ENCODE results near the gene FAM135A. TPM values are rescaled to one million over a fixed set of nuclear protein-coding genes. Genes with fewer than 3 reads are reported as not detected.

The FAM135A gene
- total RNA-seq, 1 donor from 2014 or later, result 10.6 TPM

DNA sequence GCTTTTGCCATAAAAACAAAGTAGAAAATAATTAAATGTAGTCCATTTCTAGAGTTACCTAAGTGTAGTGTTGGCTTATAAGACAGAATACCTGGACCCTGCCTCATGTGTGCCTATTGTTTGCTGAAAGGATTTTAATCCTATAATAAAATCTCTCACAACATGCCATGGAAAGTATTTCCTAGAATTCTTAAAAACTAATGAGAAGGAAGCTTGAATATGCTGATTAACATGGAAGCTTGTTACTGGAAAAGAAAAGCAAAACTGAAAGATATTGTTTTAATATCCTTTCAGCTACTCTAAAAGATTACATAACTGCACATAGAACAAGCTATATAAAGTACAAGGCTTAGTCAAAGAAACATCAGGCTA lies 18.0 kb upstream of the FAM135A start:
- peaks cover 10% of the 10 kb centered on the region for H3K4me1 Mint-ChIP-seq (ENCODE audit: low read depth)
- DNase-seq (ENCODE audit: low spot score), result no peak
- TF ChIP-seq, protein P1, sequence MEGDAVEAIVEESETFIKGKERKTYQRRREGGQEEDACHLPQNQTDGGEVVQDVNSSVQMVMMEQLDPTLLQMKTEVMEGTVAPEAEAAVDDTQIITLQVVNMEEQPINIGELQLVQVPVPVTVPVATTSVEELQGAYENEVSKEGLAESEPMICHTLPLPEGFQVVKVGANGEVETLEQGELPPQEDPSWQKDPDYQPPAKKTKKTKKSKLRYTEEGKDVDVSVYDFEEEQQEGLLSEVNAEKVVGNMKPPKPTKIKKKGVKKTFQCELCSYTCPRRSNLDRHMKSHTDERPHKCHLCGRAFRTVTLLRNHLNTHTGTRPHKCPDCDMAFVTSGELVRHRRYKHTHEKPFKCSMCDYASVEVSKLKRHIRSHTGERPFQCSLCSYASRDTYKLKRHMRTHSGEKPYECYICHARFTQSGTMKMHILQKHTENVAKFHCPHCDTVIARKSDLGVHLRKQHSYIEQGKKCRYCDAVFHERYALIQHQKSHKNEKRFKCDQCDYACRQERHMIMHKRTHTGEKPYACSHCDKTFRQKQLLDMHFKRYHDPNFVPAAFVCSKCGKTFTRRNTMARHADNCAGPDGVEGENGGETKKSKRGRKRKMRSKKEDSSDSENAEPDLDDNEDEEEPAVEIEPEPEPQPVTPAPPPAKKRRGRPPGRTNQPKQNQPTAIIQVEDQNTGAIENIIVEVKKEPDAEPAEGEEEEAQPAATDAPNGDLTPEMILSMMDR (IDR thresholded peaks at IDR 0.05), result no peak
- H3K9me3 Mint-ChIP-seq (ENCODE audit: low read depth), result no peaks in the 10 kb centered on the region
- H3K4me3 Mint-ChIP-seq (ENCODE audit: unreplicated experiment), result no peak overlapping the region
- no peaks in the 10 kb centered on the region for H3K36me3 Mint-ChIP-seq (ENCODE audit: low read depth)
- no peak overlapping the region for H3K27ac Mint-ChIP-seq (ENCODE audit: unreplicated experiment)
- peaks cover 18% of the 10 kb centered on the region for H3K27me3 Mint-ChIP-seq (ENCODE audit: low read depth)

DNA sequence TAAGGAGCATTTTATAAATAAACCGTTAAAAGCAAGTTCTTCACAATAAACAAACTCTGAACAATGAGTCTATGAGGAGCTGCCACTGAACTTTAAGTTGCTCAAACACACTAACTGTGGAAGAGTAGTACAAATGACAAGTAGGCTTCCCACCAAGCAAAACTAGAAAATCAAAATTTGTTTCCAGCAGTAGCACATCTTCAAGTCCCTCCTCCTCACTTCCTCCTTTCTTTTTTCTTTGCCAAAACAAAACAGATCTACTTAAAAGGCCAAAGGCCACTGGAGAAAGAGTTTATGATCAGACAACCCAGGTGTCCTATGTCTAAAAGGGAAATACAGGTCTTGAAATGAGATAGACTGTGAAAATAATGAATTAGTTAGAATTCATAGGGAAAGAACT lies 17.1 kb upstream of the FAM135A start:
- Mint-ChIP-seq H3K9me3 (ENCODE audit: low read depth) (no peaks in the 10 kb centered on the region), H3K27ac (ENCODE audit: unreplicated experiment) (no peak overlapping the region), H3K4me1 (ENCODE audit: low read depth) (peaks cover 10% of the 10 kb centered on the region), H3K4me3 (ENCODE audit: unreplicated experiment) (no peak overlapping the region), H3K36me3 (ENCODE audit: low read depth) (no peaks in the 10 kb centered on the region), H3K27me3 (ENCODE audit: low read depth) (peaks cover 15% of the 10 kb centered on the region)
- no peak for DNase-seq (ENCODE audit: low spot score)
- TF ChIP-seq, protein P1 (IDR thresholded peaks at IDR 0.05), result no peak

DNA sequence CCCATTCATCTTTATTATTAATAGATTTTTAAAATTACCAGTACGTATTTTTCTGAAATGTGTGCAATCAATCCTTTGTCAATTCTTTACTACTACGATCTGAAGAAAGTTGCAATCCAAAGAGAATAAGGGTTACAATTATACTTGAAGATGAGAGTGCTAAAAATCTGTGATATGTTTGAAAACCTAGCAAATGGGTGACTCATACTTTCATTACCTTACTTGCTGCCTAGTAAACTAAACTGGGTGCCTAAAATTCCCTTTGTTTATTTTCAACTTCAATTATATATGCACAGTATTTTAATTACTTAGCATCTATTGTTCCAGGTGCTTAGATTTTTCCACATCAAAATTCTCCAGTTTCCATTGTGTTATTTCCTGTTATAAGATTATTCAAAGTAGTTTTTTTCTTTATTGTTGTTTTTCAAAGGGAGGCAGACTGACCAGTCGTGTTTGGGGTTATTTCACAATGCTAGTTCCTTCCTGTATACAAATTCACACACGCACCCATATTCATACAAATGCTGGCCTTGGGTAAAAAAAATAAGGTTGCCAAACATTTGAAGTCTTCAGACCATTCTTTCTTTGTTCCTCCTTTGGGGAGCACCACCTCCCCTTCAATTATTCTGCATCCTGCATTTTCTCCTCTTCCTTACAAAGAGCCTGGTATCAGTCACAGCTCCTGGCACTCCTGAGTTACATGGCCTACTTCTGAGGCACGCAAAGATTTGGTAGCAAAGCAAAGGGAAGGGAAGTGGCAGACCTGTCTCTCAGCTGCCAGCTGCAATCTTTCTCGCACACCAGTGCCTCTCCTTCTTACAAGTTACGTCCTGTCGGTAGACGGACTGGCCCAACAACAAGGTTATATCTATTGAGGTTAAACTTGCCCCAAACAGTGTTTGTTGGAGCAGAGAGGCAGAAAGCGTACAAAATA lies 16.2 kb upstream of the FAM135A start:
- H3K36me3 Mint-ChIP-seq (ENCODE audit: low read depth), result no peaks in the 10 kb centered on the region
- TF ChIP-seq, protein P1 (IDR thresholded peaks at IDR 0.05), result no peak
- no peaks in the 10 kb centered on the region for H3K9me3 Mint-ChIP-seq (ENCODE audit: low read depth)
- peaks cover 12% of the 10 kb centered on the region for H3K27me3 Mint-ChIP-seq (ENCODE audit: low read depth)
- no peak overlapping the region for H3K4me3 Mint-ChIP-seq (ENCODE audit: unreplicated experiment)
- H3K27ac Mint-ChIP-seq (ENCODE audit: unreplicated experiment), result no peak overlapping the region
- no peak for DNase-seq (ENCODE audit: low spot score)
- H3K4me1 Mint-ChIP-seq (ENCODE audit: low read depth), result peaks cover 10% of the 10 kb centered on the region

DNA sequence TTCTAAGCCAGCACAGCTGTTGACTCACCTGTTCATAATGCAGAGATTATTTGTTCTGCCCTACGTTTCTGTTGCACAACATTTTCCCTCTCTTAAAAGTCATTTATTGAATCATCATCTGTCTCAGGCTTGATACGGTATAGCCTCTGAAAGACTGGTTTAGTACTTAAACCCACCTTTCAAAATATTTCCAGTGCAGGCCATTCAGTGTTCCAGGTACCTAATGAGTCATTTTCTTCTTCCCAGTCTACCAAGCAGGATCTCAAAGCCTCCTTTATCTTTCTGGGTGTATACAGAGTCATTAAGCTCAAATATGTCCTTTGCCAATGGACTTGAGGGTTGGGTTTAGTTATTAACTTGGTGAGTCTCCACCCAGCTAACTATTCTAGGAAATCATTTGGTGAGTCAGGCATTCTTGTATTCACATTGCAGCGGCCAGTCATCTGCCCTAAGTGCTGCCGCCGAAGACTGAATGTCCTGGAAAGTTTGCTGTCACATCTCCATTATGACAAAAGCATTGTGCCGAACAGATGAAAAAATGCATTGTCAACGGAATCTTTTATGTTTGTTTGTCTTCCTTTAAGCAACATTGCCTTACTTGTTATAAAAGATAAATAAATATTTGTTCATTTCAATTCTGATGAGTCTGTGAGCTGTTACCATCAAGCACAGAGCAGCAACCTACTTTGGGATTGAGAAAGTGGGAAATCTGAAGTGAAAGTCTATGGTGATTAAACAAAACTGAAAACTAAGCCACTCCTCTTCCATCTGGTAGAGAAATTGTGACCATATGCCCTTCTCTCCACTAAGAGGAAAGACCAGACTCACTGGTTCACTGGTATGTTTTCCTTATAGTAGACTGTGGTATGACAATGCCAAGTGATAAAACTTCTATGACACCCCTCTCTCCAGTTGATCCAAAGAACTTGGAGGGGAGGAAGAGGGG lies 14.3 kb upstream of the FAM135A start:
- peak overlapping the region; percentile 64 for H3K27ac Mint-ChIP-seq (ENCODE audit: unreplicated experiment)
- H3K27me3 Mint-ChIP-seq (ENCODE audit: low read depth), result peaks cover 23% of the 10 kb centered on the region
- H3K4me3 Mint-ChIP-seq (ENCODE audit: unreplicated experiment), result no peak overlapping the region

More for the DNA sequence above, 14.3 kb upstream of the FAM135A start:
- no peak for DNase-seq (ENCODE audit: low spot score)
- Mint-ChIP-seq H3K36me3 (ENCODE audit: low read depth) (no peaks in the 10 kb centered on the region), H3K9me3 (ENCODE audit: low read depth) (no peaks in the 10 kb centered on the region), H3K4me1 (ENCODE audit: low read depth) (peaks cover 10% of the 10 kb centered on the region)
- TF ChIP-seq, protein P1 (IDR thresholded peaks at IDR 0.05), result no peak

Data from chondrocyte (in vitro differentiated cells).